ENCODE measurements around the gene PXDC1. TPM values are rescaled to one million over a fixed set of nuclear protein-coding genes. Genes with fewer than 3 reads are reported as not detected.

The PXDC1 gene
- total RNA-seq, 1 donor: 144 TPM

DNA sequence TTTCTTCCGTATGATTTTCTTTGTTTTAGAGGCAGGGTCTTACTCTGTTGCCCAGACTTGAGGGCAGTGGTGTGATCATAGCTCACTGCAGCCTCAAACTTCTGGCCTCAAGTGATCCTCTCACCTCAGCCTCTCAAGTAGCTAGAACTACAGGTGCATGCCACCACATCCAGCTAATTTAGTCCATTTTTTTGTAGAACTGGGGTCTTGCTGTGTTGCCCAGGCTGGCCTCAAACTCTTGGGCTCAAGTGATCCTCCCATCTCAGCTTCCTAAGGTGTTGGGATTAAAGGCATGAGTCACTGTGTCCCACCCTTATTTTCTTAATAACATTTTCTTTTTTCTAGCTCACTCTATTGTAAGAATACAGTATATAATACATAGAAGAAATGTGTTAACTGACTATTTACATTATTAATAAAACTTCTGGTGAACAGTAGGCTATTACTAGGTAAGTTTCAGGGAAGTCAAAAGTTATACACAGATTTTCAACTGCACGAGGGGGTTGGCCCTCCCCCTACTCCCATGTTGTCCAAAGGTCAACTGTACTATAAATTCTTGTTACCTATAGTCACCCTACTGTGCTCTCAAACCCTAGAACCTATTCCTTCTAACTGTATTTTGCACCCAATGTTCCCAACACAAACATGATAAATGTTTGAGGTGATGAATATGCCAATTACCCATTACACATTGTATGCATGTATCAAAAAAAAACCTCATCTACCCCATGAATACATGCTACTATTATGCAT is 56.3 kb downstream of the PXDC1 start:
- no peak overlapping the region for H3K4me3 ChIP-seq (ENCODE audit: insufficient read depth, low read length)
- H3K36me3 ChIP-seq (ENCODE audit: insufficient read depth, low read length): no peaks in the 10 kb centered on the region
- no peak overlapping the region for H2AFZ ChIP-seq (ENCODE audit: low read length)
- DNase-seq (ENCODE audit: insufficient read length, low spot score, missing footprints): no peak
- TF ChIP-seq, protein P1, sequence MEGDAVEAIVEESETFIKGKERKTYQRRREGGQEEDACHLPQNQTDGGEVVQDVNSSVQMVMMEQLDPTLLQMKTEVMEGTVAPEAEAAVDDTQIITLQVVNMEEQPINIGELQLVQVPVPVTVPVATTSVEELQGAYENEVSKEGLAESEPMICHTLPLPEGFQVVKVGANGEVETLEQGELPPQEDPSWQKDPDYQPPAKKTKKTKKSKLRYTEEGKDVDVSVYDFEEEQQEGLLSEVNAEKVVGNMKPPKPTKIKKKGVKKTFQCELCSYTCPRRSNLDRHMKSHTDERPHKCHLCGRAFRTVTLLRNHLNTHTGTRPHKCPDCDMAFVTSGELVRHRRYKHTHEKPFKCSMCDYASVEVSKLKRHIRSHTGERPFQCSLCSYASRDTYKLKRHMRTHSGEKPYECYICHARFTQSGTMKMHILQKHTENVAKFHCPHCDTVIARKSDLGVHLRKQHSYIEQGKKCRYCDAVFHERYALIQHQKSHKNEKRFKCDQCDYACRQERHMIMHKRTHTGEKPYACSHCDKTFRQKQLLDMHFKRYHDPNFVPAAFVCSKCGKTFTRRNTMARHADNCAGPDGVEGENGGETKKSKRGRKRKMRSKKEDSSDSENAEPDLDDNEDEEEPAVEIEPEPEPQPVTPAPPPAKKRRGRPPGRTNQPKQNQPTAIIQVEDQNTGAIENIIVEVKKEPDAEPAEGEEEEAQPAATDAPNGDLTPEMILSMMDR (IDR thresholded peaks at IDR 0.05; ENCODE audit: extremely low read depth, low read depth, low read length): no peak
- no peaks in the 10 kb centered on the region for H4K20me1 ChIP-seq (ENCODE audit: insufficient read depth, low read length)
- no peak overlapping the region for H3K4me2 ChIP-seq (ENCODE audit: insufficient read depth, low read length)
- H3K27ac ChIP-seq (ENCODE audit: low read depth, low read length): no peak overlapping the region
- H3K4me1 ChIP-seq (ENCODE audit: insufficient read depth, low read length): peaks cover 30% of the 10 kb centered on the region
- no peaks in the 10 kb centered on the region for H3K9me3 ChIP-seq (ENCODE audit: low read depth, low read length)
- no peaks in the 10 kb centered on the region for H3K79me2 ChIP-seq (ENCODE audit: insufficient read depth, low read length)
- no peaks in the 10 kb centered on the region for H3K27me3 ChIP-seq (ENCODE audit: insufficient read depth, low read length)

DNA sequence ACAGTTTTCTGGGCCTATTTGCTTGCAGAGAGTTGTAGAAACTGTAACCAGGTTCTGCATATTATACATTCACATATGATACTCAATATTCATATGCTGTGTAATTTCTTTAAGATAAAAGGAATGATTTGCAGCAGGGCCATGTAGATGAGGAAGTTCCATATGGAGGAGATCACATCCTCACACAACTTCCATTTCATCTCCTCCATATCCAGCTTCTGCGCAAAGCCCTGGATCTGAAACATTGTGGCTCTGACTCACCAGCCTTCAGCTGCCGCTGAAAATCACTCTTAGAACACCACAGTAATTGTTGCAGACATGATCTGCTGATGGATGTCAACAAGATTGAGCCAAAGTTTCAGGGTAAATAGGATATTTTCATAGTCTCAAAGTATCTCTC is 57.7 kb downstream of the PXDC1 start:
- Histone ChIP-seq H4K20me1 (ENCODE audit: insufficient read depth, low read length) (no peaks in the 10 kb centered on the region), H3K79me2 (ENCODE audit: insufficient read depth, low read length) (no peaks in the 10 kb centered on the region), H2AFZ (ENCODE audit: low read length) (no peak overlapping the region), H3K36me3 (ENCODE audit: insufficient read depth, low read length) (no peaks in the 10 kb centered on the region), H3K4me2 (ENCODE audit: insufficient read depth, low read length) (no peak overlapping the region), H3K27ac (ENCODE audit: low read depth, low read length) (no peak overlapping the region), H3K4me3 (ENCODE audit: insufficient read depth, low read length) (no peak overlapping the region), H3K9me3 (ENCODE audit: low read depth, low read length) (no peaks in the 10 kb centered on the region), H3K27me3 (ENCODE audit: insufficient read depth, low read length) (no peaks in the 10 kb centered on the region), H3K4me1 (ENCODE audit: insufficient read depth, low read length) (peaks cover 30% of the 10 kb centered on the region)
- DNase-seq (ENCODE audit: insufficient read length, low spot score, missing footprints): no peak
- TF ChIP-seq, protein P1 (IDR thresholded peaks at IDR 0.05; ENCODE audit: extremely low read depth, low read depth, low read length): no peak

DNA sequence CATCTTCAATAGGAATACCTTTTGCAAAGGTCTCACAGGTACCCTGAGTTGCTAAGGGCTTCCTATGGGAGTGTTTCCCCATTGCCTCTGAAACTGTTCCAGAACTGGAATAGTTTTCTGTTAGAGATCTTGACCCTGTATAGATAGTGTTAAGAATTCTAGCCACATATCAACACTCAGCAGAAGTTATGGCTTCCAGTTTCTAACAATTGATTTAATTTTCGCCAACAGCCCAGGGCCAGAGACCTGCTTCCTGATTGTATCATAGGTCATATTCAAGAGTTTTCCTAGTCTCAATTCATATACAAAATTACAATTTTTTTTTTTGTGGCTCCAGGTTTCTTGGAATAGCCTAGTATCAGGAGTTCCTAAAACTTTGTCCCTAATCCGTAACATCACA is 61.0 kb downstream of the PXDC1 start:
- H3K79me2 ChIP-seq (ENCODE audit: insufficient read depth, low read length): no peaks in the 10 kb centered on the region
- no peak overlapping the region for H3K4me2 ChIP-seq (ENCODE audit: insufficient read depth, low read length)
- no peaks in the 10 kb centered on the region for H4K20me1 ChIP-seq (ENCODE audit: insufficient read depth, low read length)
- H3K27ac ChIP-seq (ENCODE audit: low read depth, low read length): no peak overlapping the region
- H3K4me1 ChIP-seq (ENCODE audit: insufficient read depth, low read length): peaks cover 2% of the 10 kb centered on the region
- DNase-seq (ENCODE audit: insufficient read length, low spot score, missing footprints): no peak
- no peak overlapping the region for H2AFZ ChIP-seq (ENCODE audit: low read length)
- H3K36me3 ChIP-seq (ENCODE audit: insufficient read depth, low read length): no peaks in the 10 kb centered on the region
- no peaks in the 10 kb centered on the region for H3K9me3 ChIP-seq (ENCODE audit: low read depth, low read length)
- TF ChIP-seq, protein P1 (IDR thresholded peaks at IDR 0.05; ENCODE audit: extremely low read depth, low read depth, low read length): no peak
- no peaks in the 10 kb centered on the region for H3K27me3 ChIP-seq (ENCODE audit: insufficient read depth, low read length)
- no peak overlapping the region for H3K4me3 ChIP-seq (ENCODE audit: insufficient read depth, low read length)

DNA sequence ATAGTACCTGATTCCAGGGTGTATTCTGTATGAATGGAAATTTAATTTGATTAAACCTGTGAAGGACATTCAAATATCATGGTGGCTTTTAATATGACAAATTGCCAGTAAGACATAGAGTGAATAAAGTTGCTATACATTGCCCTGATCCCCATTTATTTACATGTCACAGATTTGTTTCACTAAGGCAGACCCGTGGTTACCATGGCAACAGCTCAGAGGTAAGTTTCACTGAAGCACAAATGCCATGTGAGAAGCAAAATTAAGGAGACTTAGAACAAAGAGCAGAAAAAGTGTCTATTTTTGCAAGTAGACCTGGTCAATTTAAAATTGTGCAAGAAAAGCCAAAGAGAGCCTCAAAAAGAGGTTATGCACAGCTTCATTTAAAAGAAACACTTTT is 63.7 kb downstream of the PXDC1 start:
- Histone ChIP-seq H3K4me3 (ENCODE audit: insufficient read depth, low read length) (no peak overlapping the region), H2AFZ (ENCODE audit: low read length) (no peak overlapping the region), H4K20me1 (ENCODE audit: insufficient read depth, low read length) (no peaks in the 10 kb centered on the region), H3K4me2 (ENCODE audit: insufficient read depth, low read length) (no peak overlapping the region), H3K36me3 (ENCODE audit: insufficient read depth, low read length) (no peaks in the 10 kb centered on the region), H3K27me3 (ENCODE audit: insufficient read depth, low read length) (no peaks in the 10 kb centered on the region), H3K9me3 (ENCODE audit: low read depth, low read length) (no peaks in the 10 kb centered on the region), H3K27ac (ENCODE audit: low read depth, low read length) (no peak overlapping the region), H3K79me2 (ENCODE audit: insufficient read depth, low read length) (no peaks in the 10 kb centered on the region), H3K4me1 (ENCODE audit: insufficient read depth, low read length) (no peaks in the 10 kb centered on the region)
- TF ChIP-seq, protein P1 (IDR thresholded peaks at IDR 0.05; ENCODE audit: extremely low read depth, low read depth, low read length): no peak
- DNase-seq (ENCODE audit: insufficient read length, low spot score, missing footprints): no peak
